A673 (cell line): Measurements from ENCODE around the gene JMJD8.

ENCODE experiments used
- EZH2 ChIP-seq: fragments of 200-600 bp; sonication (generic); IDR thresholded peaks from 2 replicates; pipeline ENCODE4 v1.6.1; 2017; ENCODE audit warnings: borderline replicate concordance, low read depth, mild to moderate bottlenecking, mixed read lengths, antibody characterized with exemption, low read length; ENCODE audit not compliant: poor library complexity, severe bottlenecking
- TF ChIP-seq, protein P1 (sequence below): fragments of 300-800, 200-600 bp; sonication (generic); conservative IDR thresholded peaks from 2 replicates; pipeline ENCODE4 v1.5.1; 2017; ENCODE audit warnings: low read depth, mild to moderate bottlenecking, antibody characterized with exemption, low read length, moderate library complexity, mixed read lengths

DNA sequence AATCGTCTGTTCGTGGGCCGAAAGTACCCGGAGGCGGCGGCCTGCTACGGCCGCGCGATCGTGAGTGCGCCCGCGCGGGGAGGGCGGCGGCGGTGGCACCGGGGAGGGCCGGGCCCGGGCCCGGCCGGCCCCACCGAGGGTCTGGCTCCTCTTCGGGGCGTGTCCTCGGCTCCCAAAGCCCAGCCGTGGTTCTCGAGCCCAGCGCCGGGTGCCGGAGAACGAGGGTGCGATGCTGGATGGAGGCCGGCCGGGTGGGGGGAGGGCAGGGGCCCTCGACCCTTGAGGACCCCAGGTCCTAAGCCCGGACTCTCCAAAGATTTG lies 3.5 kb downstream of the JMJD8 start:
- TF ChIP-seq EZH2 = no peak
- TF ChIP-seq, protein P1, sequence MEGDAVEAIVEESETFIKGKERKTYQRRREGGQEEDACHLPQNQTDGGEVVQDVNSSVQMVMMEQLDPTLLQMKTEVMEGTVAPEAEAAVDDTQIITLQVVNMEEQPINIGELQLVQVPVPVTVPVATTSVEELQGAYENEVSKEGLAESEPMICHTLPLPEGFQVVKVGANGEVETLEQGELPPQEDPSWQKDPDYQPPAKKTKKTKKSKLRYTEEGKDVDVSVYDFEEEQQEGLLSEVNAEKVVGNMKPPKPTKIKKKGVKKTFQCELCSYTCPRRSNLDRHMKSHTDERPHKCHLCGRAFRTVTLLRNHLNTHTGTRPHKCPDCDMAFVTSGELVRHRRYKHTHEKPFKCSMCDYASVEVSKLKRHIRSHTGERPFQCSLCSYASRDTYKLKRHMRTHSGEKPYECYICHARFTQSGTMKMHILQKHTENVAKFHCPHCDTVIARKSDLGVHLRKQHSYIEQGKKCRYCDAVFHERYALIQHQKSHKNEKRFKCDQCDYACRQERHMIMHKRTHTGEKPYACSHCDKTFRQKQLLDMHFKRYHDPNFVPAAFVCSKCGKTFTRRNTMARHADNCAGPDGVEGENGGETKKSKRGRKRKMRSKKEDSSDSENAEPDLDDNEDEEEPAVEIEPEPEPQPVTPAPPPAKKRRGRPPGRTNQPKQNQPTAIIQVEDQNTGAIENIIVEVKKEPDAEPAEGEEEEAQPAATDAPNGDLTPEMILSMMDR = no peak
